Peyer's patch (tissue), 4 donors: ENCODE results near the gene NHERF1.

Source experiments
- POLR2A ChIP-seq, 2 donors: fragments of 450-650 bp; IDR thresholded peaks; one replicate each; pipeline ENCODE4 v1.5.1; 2017; ENCODE audit warnings: antibody characterized with exemption in 2 of 2, mild to moderate bottlenecking in 2 of 2, moderate library complexity in 2 of 2
- TF ChIP-seq, protein P1 (sequence below), 6 experiments: fragments of 450-650 bp in 4 of 6; fragments of 200-600 bp in 2 of 6; sonication (generic) in 1 of 6; IDR thresholded peaks; one replicate each; pipeline ENCODE4 v1.5.1; 2017 to 2019; ENCODE audit warnings: antibody characterized with exemption in 6 of 6, mild to moderate bottlenecking in 3 of 6, moderate library complexity in 1 of 6

DNA sequence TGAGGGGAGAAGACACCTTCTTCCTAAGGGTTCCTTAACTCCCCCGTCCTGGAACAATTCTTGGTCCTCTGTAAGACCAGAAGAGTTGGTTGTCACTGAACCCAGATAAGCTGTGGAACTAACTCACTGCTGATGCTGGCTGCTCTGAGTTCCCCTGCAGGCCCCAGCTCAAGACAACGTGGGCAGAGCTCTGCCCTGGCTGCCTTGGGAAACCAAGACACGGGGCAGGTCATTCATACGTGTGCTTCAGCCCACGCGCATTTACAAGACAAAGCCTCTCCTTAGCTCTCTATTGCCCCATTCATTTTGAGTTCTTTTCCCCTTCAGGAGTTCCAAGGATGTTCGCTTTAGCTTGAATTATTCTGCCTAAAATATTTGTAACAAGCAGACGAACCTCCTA is 31.1 kb downstream of the NHERF1 start:
- TF ChIP-seq, protein P1, sequence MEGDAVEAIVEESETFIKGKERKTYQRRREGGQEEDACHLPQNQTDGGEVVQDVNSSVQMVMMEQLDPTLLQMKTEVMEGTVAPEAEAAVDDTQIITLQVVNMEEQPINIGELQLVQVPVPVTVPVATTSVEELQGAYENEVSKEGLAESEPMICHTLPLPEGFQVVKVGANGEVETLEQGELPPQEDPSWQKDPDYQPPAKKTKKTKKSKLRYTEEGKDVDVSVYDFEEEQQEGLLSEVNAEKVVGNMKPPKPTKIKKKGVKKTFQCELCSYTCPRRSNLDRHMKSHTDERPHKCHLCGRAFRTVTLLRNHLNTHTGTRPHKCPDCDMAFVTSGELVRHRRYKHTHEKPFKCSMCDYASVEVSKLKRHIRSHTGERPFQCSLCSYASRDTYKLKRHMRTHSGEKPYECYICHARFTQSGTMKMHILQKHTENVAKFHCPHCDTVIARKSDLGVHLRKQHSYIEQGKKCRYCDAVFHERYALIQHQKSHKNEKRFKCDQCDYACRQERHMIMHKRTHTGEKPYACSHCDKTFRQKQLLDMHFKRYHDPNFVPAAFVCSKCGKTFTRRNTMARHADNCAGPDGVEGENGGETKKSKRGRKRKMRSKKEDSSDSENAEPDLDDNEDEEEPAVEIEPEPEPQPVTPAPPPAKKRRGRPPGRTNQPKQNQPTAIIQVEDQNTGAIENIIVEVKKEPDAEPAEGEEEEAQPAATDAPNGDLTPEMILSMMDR (IDR thresholded peaks at IDR 0.05), result no peak
- no peak for TF ChIP-seq POLR2A (IDR thresholded peaks at IDR 0.05)
